A549 treated with DMSO at 1 μM for 4 hours (cell line): ENCODE results near the gene ANKRD35. TPM values are rescaled to one million over a fixed set of nuclear protein-coding genes. Genes with fewer than 3 reads are reported as not detected.

ENCODE experiments used
- total RNA-seq: library from RNA; stranded (reverse); fragments of 200-300 nt; extraction: Qiagen RNA extraction; gene quantifications from 5 replicates; pipeline ENCODE4 v1.2.3, GENCODE V29; 2022; ENCODE audit warnings: low read depth

The ANKRD35 gene, protein sequence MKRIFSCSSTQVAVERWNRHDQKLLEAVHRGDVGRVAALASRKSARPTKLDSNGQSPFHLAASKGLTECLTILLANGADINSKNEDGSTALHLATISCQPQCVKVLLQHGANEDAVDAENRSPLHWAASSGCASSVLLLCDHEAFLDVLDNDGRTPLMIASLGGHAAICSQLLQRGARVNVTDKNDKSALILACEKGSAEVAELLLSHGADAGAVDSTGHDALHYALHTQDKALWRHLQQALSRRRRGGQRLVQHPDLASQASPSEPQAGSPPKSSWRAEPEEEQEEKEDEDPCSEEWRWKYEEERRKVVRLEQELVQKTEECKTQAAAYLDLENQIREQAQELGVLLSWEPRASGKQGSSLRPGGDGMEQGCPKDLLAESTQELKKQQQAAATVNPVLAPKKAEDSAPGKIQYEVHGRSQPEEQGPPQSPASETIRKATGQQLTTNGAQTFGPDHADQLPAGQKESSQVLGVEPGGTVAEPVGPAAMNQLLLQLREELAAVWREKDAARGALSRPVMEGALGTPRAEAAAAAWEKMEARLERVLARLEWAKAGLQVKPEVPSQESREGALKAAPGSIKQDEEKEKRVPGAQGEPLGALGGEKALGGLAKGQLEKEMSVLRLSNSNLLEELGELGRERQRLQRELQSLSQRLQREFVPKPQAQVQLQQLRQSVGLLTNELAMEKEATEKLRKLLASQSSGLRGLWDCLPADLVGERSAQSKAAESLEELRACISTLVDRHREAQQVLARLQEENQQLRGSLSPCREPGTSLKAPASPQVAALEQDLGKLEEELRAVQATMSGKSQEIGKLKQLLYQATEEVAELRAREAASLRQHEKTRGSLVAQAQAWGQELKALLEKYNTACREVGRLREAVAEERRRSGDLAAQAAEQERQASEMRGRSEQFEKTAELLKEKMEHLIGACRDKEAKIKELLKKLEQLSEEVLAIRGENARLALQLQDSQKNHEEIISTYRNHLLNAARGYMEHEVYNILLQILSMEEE
- total RNA-seq = not detected in 5 replicates

DNA sequence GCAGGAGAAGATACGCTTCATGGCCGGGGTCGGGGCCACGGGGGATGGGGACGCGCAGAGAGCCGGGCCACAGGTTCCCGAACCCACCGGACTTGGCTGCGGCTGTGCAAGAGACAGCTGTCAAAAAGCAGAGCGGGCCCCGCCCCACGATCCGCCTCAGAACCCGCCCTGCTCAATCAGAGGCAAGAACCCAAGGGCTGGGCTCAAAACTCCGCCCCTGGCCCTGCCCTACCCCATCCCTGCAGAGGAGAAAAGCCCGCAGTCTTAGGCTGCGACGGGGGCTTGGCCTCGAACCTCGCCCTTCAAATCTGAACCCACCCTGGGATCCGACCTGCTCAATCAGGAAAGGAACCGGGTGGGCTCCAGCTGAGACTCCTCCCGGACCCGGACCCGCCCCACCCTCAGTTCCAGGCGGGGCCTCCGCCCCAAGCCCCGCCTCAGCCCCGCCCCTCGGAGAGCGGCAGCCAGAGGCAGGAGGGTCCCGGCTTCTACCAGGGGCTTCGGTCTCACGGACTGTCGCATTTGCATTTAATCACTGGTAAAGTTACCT lies at the start of gene ANKRD35:
Gene ANKRD35 (minus strand): TSS at position 129 of the 550 bp plus-strand sequence. CDS start 108 bp downstream, at position 21.

DNA sequence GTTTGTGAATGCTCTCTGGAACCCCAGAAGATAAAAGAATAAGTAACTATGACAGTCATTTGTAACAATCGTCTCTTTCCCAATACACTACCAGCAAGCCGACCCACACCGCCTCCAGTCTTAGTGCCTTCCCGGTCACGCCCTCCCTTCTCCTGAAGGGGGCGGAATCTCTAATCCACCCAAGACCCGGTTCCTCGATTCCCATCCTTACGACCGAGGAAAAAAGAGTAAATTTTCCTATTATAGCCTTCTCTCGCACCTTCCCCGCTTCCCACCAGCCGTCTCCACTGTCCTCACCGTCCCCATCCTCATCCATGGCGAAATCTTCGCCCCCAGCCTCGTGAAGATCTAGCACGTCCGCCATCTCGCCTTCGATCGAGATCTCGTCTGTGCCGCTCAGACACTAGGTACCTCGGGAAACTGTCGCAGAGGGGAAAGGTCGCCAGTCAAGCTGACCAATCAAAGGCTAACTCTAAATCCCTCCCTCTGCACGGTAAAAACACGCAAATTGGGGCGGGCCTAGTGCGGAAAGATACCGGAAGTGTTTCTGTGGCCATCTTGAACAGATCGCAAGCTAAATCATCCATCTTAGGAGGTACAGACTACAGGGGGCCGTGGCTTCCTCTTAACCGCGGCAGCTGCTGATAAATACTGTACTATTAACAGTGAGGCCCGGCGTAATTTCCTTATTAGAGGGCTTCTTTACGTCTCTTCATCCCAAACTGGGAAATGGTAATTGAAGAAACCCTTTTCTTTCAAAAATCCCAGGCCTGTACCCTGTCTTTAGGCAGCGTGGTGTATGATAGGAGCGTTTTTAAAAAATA lies 41.6 kb upstream of the ANKRD35 start, which contains the start of gene RBM8A:
Gene RBM8A (minus strand): TSS at position 422 of the 824 bp plus-strand sequence. CDS start 58 bp downstream, at position 364.

DNA sequence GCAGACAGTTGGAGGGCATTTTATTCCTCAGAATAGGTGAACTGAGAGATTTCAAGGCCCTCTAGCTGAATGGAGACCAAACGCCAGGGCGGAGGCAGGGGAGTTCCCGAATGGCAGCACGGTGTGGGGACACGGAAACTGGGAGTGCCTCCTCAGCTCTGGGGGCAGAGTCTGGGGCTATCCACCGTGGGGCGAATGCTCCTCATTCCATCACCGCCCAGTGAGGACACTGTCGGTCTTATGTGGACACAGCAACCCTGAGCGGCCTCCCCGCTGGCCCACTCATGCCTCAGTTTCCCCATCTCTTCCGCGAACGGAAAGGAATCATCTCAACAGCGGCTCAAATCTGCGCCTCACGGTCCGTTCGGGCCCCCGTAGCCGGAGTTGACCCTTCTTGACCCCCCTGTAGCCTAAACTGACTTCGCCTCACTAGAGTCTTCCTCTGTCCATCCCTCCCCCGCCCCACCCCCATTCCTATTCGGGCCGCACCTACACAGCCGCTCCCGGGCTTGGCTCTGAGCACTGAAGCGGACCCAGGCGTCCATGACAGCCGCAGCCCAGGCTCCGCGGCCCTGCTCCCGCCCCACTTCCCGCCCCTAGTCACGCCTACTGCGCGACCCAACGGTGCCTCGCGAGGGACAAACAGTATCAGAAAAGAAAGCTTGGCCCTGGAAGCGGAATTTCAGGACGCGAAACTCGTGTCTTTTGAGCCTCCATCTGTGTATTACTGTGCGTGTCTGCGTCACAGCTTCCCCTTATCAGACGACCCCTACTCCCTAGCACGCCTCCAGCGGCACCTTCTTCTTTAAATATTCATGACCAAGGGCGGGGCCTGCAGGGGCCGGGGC lies 32.7 kb upstream of the ANKRD35 start, which contains the start of gene PEX11B:
Gene PEX11B (minus strand): TSS at position 574 of the 848 bp plus-strand sequence. CDS start 29 bp downstream, at position 545.

DNA sequence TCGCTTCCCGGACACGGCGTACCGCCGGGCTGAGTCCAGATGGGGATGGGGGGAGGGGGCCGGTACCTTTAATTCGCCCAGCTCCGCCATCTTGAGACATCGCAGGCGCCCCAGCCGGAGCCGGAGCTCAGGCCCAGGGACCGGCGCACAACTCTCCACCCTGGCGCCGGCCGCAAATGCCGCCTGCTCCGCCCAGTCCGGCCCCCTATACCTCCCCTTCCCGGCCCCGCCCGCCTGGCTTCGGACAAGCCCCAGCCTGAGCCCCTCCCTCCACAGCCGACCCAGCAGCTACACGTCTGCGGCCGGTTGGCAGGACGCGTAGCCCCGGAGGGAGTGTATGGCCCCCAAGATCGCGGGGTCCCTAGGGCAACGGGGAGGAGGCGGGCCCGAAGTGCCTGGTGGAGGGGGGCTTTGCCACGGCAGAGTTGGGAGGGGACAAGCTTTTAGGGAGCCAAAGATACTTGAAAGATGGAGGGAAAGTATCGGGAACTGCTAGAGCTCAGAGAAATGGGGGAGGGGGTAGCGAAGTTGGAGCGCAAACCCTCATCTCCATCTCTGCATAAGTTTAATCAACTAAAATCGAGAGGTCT lies 26.7 kb downstream of the ANKRD35 start, which contains the start of gene PIAS3:
Gene PIAS3 (minus strand): TSS at position 181 of the 590 bp plus-strand sequence. CDS start 91 bp downstream, at position 90.

DNA sequence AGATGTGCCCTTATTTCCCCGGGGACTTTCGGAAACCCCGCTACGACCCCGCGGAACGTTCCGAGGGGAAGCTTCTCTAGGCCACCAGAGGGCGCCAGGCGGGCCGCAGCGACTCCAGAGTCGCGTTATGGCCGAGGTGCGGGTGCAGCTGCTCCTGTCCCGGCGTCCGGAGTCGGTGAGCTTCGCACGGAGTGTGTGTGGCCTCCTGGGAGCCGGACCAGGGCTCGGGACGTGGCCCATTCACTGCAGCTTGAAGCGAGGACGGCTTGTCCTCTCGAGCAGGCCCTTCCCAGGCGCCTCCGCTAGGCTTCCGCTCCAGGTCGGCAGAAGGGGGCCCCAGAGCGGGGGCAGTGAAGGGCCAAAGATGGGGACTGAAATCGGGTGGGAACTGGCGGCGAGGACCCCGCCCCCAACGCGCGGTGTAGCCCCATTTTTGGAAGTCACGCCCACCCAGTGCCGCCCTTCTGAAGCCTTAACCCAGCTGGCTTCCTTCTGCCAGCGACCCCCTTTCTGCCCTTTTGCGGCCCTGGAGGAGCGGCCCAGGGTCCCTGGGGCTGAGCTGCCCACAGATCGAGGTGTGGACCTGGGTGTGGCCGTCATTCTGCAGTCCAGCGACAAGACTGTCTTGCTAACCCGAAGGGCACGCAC lies 40.0 kb downstream of the ANKRD35 start, which contains the start of gene NUDT17:
Gene NUDT17 (plus strand): TSS at position 117 of the 648 bp plus-strand sequence. CDS start 11 bp downstream, at position 128.

DNA sequence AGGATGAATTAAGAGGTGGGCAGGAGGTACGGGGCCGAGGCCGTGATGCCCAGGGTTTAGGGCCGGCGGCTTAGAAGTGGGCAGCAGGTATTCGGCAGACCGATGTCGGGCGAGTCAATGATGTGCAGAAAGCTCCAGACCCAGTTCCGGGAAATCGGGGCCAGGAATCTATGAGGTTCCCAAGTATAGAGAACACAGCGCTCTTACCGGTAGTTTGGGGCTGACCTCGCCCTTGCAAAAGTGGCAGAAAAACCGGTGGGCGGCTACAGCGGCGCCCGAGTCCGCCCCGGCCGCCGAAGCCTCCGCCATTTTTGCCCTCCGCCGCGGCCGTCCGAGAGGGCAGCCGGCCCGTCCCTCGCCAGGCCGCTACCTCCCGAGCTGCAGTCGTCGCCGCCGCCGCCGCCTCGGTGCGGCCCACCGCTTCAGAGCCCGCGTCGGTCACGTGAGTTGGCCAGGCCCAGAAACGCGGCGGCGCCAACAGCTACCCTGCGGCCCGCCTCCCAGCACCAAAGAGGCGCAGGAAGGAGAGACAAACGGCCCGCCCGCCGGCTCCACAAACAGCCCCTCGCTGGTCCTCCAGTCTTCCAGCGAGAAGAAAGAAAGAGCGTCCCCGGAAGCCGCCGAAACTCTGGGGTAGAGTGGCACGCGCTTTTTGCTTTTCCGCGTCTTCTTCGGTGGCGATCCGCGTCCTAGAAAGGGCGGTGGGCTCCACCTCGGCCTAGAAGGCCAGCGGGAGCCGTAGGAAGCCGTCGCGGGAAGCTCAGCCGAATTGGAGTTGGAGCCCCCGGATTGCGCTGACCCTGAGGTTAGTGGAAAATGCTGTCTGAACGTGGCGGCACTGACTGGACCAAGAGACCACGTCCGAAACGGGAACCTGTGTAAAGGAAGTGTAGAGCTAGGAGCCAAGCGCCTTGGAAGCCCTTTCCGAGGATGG lies 61.8 kb downstream of the ANKRD35 start, which contains the start of the genes POLR3C and RNF115:
Gene POLR3C (plus strand): TSS at position 636 of the 934 bp plus-strand sequence. CDS start 1,577 bp downstream, outside the sequence.
Gene RNF115 (minus strand): TSS at position 531 of the 934 bp plus-strand sequence. CDS start 222 bp downstream, at position 309.

Other genes with a start within 250 kb of the ANKRD35 start
- 0.56 to 1.0 TPM (median 0.70 TPM) in 5 replicates for gene PDZK1, start 178.5 kb downstream of the ANKRD35 start, total RNA-seq
- gene CD160, start 166.4 kb downstream of the ANKRD35 start, total RNA-seq = not detected in 5 replicates
- 7.6 to 13.2 TPM (median 11.4 TPM) in 5 replicates for gene RNF115, start 61.8 kb downstream of the ANKRD35 start, total RNA-seq
- gene POLR3C, start 61.7 kb downstream of the ANKRD35 start, total RNA-seq = 35.1 to 37.2 TPM (median 36.4 TPM) in 5 replicates
- gene NUDT17, start 40.2 kb downstream of the ANKRD35 start, total RNA-seq = 4.9 to 6.5 TPM (median 5.8 TPM) in 5 replicates
- 21.7 to 28.0 TPM (median 24.6 TPM) in 5 replicates for gene PIAS3, start 26.8 kb downstream of the ANKRD35 start, total RNA-seq
- gene ITGA10, start 24.2 kb upstream of the ANKRD35 start, total RNA-seq = 0.29 to 0.37 TPM (median 0.36 TPM) in 5 replicates
- 21.3 to 26.2 TPM (median 23.2 TPM) in 5 replicates for gene PEX11B, start 32.9 kb upstream of the ANKRD35 start, total RNA-seq
- 184 to 223 TPM (median 198 TPM) in 5 replicates for gene RBM8A, start 41.6 kb upstream of the ANKRD35 start, total RNA-seq
- 8.6 to 10.5 TPM (median 9.9 TPM) in 5 replicates for gene LIX1L, start 72.2 kb upstream of the ANKRD35 start, total RNA-seq
- gene ANKRD34A, start 78.7 kb upstream of the ANKRD35 start, total RNA-seq = 0.17 to 0.69 TPM (median 0.23 TPM) in 5 replicates
- 9.0 to 9.6 TPM (median 9.2 TPM) in 5 replicates for gene POLR3GL, start 78.8 kb upstream of the ANKRD35 start, total RNA-seq
- 0.11 to 0.26 TPM (median 0.13 TPM) in 5 replicates for gene TXNIP, start 110.7 kb upstream of the ANKRD35 start, total RNA-seq
- gene HJV, start 135.9 kb upstream of the ANKRD35 start, total RNA-seq = not detected in 5 replicates